GM19467 (cell line): ENCODE measurements around the gene ZNF341.

Experiments
- ATAC-seq: cut with Tn5 transposase; IDR thresholded peaks from one replicate; pipeline ENCODE4 v1.9.1; 2021; ENCODE audit warnings: mild to moderate bottlenecking, moderate library complexity; ENCODE audit not compliant: unreplicated experiment

ZNF341 gene

GRCh38 chr20:33765592-33765991 lies 33.8 kb downstream of the ZNF341 start:
- ATAC-seq = no peak

DNA sequence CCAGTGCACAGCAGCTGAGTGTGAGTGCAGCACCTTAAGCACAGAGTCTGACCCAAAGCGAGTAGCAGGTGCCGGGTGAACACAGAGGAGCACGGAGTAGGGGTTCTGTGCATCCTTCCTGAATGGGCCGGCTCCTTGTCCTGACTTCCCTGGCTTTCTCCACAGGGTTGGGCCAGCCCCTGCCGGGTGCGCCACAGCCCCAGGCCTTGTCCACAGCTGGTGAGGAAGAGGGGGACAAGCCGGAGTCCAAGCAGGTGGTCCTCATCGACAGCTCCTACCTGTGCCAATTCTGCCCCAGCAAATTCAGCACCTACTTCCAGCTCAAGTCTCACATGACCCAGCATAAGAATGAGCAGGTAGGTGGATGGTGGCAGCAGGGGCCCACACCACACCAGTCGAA lies 34.9 kb downstream of the ZNF341 start:
- no peak for ATAC-seq

- ATAC-seq = no peak
These were observed 36.0 kb downstream of the ZNF341 start for GRCh38 chr20:33767777-33768138.

GRCh38 chr20:33769043-33769442 lies 37.2 kb downstream of the ZNF341 start:
- no peak for ATAC-seq

DNA sequence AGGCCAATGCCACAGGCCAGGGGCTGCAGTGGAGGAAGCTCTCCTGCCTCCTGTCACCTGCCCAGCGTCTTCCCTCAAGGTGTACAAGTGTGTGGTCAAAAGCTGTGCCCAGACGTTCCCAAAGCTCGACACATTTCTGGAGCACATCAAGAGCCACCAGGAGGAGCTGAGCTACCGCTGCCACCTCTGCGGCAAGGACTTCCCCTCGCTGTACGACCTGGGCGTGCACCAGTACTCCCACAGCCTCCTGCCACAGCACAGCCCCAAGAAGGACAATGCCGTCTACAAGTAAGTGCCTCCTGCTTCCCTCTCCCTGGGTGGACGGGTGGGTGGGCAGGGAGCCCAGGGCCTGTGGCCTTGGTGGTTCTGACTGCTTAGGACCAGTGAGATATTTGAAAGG lies 38.2 kb downstream of the ZNF341 start:
- no peak for ATAC-seq

- ATAC-seq = no peak
These were observed 40.1 kb downstream of the ZNF341 start for GRCh38 chr20:33771938-33772337.

DNA sequence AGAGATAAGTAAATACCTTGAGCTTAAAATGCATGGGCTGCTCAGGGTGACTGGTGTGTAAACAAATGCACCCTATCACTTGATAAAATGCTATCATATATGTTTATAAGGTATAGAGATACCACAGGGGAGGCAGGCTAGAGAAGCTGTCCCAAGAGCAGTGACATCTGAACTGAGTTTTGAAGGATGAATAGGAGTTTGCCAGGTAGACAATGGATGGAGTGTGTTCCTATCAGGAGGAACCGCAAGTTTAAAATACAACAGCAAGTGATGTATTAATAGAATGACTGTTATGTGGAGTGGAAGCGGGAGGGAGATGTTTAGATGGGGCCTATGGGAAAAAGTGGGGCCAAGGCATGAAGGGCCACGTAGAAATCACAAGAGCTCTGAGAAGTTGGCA lies 40.6 kb downstream of the ZNF341 start:
- no peak for ATAC-seq

DNA sequence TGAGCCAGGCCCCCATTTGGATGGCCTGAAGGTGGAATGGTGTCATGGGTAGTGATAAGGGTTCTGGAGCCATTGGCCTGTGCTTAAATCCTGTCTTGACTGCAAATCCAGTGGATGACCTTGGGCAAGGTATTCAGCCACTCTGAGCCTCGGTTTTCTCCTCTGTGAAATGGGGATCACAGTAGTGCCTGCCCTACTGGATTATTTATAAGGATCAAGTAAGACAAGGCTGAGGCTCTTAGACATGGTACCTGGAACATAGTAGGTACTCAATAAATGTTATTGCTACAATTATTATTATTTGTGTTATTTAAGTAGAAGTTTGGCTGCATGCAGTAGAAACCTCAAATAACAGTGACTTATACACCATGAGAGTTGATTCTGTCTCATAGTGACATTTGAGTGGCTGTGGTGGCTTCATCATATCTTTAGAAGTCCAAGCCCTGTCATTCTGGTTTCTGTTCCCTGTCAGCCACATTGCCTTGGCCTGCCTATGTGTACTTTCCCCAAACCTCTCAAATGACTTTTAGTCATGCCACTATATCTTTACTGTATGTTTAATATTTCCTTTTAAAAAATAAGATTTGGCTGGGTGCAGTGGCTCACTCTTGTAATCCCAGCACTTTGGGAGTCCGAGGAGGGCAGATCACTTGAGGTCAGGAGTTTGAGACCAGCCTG lies 41.8 kb downstream of the ZNF341 start:
- ATAC-seq = no peak

DNA sequence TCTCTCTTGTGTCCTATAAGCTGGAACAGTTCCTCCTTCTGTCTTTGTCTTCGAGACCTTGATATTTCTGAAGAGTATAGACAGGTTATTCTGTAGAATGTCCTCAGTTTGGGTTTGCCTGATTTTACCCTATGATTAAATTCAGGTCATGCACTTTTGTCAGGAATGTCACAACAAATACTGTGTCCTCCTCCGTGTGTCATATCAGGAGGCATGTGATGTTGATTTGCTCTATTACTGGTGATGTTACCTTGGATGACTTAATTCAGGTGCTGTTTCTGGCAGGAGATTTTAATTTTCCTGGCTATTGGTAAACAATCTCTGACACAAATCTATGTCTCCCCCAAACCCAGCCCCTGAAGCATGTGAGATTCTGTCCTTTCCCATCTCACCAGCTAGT lies 46.0 kb downstream of the ZNF341 start:
- no peak for ATAC-seq

GRCh38 chr20:33781133-33781532 lies 49.3 kb downstream of the ZNF341 start:
- no peak for ATAC-seq

DNA sequence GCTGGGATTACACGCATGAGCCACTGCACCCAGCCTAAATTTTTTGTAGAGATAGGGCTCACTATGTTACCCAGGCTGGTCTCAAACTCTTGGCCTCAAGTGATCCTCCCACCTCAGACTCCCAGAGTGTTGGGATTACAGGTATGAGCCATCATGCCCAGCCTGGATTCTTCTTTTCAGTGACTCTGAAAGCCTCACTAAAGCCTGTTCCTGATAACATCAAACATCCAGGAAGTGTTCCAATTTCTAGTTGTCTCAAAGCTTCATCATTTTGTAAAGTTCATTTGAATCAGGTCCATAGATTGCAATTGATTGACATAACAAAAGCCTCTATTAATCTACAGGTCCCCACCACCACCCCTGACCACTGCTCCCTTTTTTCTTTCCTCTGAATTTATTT lies 50.1 kb downstream of the ZNF341 start:
- no peak for ATAC-seq

DNA sequence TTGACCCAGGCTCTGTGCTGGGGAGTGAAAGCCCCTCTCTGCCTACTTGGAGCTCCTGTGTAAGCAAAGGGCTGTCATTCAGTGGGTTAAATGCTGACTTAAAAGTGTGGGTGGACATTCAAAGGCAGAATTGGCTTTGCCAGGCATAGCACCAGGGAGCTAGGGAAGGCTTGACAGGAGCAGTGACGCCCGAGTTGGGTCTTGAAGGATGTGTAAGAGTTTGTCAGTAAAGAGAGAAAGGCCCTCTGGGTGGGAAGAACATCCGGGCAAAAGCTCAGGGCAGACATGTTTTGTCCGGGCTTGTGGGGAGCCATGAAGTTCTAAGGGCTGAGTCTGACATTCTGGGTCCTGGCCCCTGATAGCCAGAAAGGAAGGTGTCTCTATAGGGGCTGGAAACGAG lies 51.5 kb downstream of the ZNF341 start:
- no peak for ATAC-seq

- ATAC-seq = no peak
These were observed 52.0 kb downstream of the ZNF341 start for GRCh38 chr20:33783818-33784217.

DNA sequence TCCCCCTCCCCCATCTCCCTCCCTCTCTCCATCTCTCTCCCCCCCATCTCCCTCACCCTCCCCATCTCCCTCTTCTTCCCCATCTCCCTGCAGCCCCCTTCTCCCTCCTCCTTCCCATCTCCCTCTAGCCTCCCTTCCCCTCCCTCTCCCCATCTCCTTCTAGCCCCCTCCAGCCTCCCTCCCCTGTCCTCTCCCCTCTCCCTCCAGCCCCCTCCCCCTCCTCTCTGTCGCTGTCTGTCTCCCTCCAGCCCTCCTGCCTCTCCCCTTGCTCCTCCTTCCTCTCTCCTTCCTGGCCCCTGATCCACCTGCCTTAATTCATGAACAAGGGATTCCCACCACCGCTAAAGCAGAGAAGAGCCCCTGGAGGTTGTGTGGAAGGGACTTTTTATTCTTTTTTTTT lies 52.4 kb downstream of the ZNF341 start:
- no peak for ATAC-seq

GRCh38 chr20:33785503-33785902 lies 53.7 kb downstream of the ZNF341 start:
- no peak for ATAC-seq

DNA sequence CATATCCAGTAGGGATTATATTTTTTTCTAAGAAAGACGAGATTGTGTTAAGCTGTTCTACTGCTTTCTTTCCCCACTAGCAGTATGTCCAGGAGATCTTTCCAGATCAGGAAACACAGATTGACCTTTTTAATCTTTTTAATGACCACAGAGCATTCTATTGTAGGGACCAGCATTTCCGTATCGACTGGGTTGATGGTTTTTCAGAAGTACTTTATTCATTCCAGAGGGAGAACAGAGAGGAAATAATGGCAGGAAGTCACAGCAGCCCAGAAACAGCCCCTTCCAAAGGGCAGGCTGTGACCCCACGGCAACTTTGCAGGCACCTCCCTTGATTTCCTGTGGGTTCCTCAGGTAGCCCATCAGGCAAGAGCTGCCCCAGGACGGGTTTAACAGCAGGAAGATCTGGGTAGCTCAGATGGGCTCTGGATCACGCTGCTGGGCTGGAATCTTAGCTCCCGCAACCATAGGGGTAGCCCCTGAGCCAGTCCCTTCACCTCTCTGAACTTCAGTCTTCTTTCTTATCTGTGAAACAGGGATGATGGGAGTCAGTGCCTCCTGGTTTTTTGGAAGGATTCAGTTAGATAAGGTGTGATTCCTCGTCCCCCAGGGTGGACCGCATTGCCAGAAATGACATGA lies 55.6 kb downstream of the ZNF341 start:
- ATAC-seq = no peak

GRCh38 chr20:33788351-33789049 lies 56.7 kb downstream of the ZNF341 start:
- ATAC-seq = no peak

GRCh38 chr20:33789109-33789857 lies 57.5 kb downstream of the ZNF341 start:
- ATAC-seq = no peak

GRCh38 chr20:33789858-33790182 lies 58.0 kb downstream of the ZNF341 start:
- ATAC-seq = no peak

DNA sequence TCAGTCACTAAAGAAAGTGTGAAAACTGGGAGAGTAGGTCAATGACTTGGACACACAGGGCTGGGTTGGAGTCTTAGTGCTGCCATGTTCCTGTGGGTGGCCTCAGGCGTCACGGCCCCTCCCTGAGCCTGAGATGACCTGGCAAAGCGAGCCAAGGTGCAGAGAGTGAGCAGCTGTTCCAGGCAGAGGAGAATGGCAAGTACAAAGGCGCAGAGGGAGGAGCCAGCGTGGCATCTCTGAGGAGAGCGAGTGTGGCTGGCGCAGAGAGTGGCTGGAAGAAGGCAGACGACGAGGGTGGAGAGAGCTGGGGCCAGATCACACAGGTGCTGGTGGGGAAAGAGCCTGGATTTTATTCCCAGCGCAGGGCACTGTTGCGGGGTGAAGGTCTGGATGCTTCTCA lies 58.8 kb downstream of the ZNF341 start:
- ATAC-seq = no peak

DNA sequence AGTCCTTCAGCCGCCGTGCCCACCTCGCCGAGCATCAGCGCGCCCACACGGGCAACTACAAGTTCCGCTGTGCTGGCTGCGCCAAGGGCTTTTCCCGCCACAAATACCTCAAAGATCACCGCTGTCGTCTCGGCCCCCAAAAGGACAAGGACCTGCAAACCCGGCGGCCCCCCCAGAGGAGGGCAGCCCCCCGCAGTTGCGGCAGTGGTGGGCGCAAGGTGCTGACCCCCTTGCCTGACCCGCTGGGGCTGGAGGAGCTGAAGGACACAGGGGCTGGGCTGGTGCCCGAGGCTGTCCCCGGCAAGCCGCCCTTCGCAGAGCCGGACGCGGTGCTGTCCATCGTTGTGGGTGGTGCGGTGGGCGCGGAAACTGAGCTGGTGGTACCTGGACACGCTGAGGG lies 59.2 kb downstream of the ZNF341 start:
- ATAC-seq = no peak

GRCh38 chr20:33791540-33791939 lies 59.7 kb downstream of the ZNF341 start:
- no peak for ATAC-seq
